HG03097 (cell line): ENCODE measurements around the gene CDH13.

ENCODE experiments used
- ATAC-seq: cut with Tn5 transposase; IDR thresholded peaks from one replicate; pipeline ENCODE4 v1.9.1; 2021; ENCODE audit not compliant: unreplicated experiment, low FRiP score

The CDH13 gene

GRCh38 chr16:83826146-83826913, 1199.6 kb downstream of the CDH13 start:
- peak; percentile 70 for ATAC-seq

GRCh38 chr16:83830091-83830768, 1203.5 kb downstream of the CDH13 start:
- ATAC-seq: no peak

GRCh38 chr16:83830769-83831455, 1204.1 kb downstream of the CDH13 start:
- ATAC-seq: no peak

DNA sequence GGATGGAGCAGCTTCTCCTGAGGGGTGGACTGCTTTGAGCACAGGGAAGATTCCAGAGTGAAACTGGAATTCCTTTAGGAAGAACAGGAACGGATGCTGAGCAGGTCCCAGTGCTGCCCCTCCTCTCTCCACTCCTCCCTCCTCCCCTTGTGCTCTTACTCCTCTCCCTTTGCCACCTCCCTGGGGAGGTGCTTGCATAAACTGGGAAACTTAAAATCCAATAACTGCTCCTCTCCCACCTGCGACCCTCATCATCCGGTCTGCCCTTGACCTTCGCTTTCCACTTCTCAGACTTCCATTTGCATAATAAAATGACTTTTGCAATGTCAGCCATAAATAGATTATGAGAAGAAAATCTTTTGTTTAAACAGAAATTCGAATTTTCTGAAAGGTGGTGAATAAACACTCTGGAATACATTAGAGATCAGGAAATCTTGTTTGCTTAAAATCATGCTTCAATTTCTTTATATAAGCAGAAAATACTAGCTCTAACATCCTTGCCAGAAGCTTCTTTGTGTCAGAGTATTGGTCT, 1204.8 kb downstream of the CDH13 start:
- no peak for ATAC-seq

GRCh38 chr16:83833921-83834320, 1207.2 kb downstream of the CDH13 start:
- ATAC-seq: no peak

- no peak for ATAC-seq
Measured at GRCh38 chr16:83835586-83836566, 1209.1 kb downstream of the CDH13 start.

DNA sequence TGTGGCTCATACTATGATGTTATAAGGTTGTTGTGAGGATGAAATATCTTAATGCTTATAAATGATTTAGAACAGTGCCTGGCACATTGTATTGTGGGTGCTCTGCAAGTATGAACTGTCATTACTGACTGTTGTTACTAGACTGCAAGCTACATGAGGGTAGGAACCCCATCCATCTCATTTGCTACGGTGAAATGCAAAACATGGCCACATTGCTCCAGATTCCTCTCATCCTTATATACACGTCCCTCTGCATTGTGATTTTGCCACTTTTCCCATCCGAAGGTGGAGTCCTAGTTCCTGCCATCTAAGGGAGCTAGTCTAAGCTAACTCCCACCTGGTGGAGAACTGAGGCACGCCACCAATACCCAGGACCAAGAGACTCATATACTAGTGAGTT, 1210.8 kb downstream of the CDH13 start:
- no peak for ATAC-seq

DNA sequence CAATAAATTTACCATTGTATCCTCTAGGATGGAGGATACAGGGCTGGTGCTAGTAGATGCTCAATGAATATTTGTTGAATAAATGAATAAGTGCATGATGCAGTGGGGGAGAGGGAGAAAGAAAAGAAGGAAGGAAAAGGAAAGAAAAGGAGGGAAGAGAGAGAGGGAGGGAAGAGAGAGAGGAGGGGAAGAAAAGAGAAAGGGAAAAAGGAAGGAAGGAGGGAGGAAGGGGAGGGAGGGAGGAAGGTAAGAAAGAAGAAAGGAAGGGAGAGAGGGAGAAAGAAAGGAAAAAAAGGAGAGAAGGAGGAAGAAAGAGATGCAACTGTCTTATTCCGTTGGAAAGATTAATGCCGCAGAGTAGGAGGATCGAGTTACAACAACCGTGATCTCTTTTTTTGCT, 1211.4 kb downstream of the CDH13 start:
- ATAC-seq: no peak

- ATAC-seq: no peak
Measured at GRCh38 chr16:83839561-83839960, 1212.8 kb downstream of the CDH13 start.

DNA sequence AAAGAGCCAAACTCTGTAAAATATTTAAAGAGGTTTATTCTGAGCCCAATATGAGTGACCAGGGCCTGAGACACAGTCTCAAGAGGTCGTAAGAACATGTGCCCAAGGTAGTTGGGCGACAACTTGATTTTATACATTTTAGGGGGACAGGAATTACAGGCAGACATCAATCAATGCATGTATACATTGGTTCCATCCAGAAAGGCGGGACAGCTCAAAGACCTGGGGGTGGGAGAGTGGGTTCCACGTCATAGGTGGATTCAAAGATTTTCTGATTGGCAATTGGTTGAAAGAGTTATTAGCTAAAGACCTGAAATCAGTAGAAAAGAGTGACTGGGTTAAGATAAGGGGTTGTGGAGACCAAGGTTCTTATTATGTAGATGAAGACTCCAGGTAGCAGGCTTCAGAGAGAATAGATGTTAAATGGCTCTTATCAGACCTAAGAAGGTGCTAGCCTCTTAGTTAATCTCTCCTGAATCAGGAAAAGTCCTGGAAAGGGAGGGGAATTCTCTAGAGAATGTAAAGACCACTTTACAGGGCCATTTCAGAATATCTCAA, 1213.4 kb downstream of the CDH13 start:
- ATAC-seq: no peak

DNA sequence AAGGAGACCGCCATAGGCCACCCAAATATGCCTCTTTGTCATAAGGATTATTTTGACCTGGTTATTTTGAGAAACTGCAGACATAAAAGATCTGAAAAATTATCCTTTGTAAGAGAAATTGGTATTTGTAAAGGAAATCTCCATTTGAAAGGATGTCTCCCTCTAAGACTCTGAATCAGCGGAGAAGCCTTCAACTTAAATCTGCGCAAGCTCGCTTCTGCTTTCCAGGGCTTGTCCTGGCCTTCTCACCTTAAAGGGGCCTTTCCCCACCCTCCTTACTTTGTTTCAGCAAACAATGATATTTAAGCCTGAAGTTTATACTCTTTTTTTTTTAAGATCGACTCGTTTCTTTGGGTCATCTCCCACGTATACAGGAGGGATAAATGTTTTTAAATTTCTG, 1215.5 kb downstream of the CDH13 start:
- ATAC-seq: no peak

GRCh38 chr16:83842756-83843507, 1216.2 kb downstream of the CDH13 start:
- ATAC-seq: no peak

DNA sequence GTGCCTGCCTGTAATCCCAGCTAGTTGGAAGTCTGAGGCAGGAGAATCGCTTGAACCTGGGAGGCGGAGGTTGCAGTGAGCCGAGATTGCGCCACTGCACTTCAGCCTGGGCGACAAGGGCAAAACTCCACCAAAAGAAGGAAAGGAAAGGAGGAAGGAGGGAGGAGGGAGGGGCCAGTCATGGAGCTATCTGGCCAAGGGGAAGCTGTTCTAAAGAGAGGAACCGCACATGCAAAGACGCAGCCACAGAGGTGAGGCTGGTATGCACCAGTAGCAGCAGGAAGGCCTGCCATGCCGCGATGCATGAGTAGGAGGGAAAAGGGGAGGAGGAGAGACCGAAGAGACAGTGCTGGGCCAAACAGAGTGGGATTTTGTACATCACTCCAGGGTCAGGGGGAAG, 1216.9 kb downstream of the CDH13 start:
- ATAC-seq: no peak

- no peak for ATAC-seq
Measured at GRCh38 chr16:83845263-83845662, 1218.5 kb downstream of the CDH13 start.

- no peak for ATAC-seq
Measured at GRCh38 chr16:83847371-83848225, 1220.8 kb downstream of the CDH13 start.

DNA sequence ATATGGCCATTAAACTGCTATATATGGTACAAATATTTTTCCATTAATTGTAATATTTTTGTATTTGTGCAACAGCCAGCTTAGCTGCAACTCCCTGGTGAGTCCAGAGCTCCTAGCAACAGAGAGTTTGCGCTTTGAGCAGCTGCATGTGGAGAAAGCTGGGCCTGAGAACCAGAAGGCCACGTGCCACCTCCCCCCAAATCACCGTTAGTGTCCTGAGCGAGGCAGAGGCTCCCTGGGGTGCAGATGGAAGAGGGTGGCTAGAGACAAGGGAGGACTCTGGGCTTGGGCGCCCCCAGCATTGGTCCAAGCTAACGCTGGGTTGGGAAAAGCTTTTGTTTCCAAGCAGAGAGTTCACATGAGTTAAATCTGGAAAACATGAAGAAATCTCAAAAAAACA, 1222.7 kb downstream of the CDH13 start:
- no peak for ATAC-seq
